Neutrophil (primary cell): ENCODE data around the gene CREG2.
A peak's percentile ranks its signal among the peaks of the same experiment; 100 is the strongest.

Experiments
- H3K27ac ChIP-seq: fragments of 200-600 bp; sonication (generic); 2 replicates; pipeline ENCODE4 v1.5.1; 2016; ENCODE audit warnings: mild to moderate bottlenecking, moderate library complexity
- H3K27me3 ChIP-seq: fragments of 200-600 bp; sonication (generic); 2 replicates; pipeline ENCODE4 v1.6.0; 2016; ENCODE audit warnings: mild to moderate bottlenecking
- H3K36me3 ChIP-seq: fragments of 200-600 bp; sonication (generic); 2 replicates; pipeline ENCODE4 v1.5.1; 2017
- H3K4me1 ChIP-seq, 2 experiments: fragments of 200-600 bp in 1 of 2; sonication (generic) in 1 of 2; 1 replicate in 1 of 2; 2 replicates in 1 of 2; pipeline versions ENCODE4 v1.5.1 to v1.6.1; 2013 to 2016; ENCODE audit warnings: low read depth in 1 of 2, low read length in 1 of 2, mild to moderate bottlenecking in 1 of 2, moderate library complexity in 1 of 2; ENCODE audit not compliant: control insufficient read depth in 1 of 2, insufficient read depth in 1 of 2
- H3K4me3 ChIP-seq, 2 experiments: fragments of 200-600 bp in 1 of 2; sonication (generic) in 1 of 2; 1 replicate in 1 of 2; 2 replicates in 1 of 2; pipeline ENCODE4 v1.5.1; 2013 to 2016; ENCODE audit warnings: low read depth in 1 of 2, low read length in 1 of 2, mild to moderate bottlenecking in 1 of 2, moderate library complexity in 1 of 2
- H3K9me3 ChIP-seq: fragments of 200-600 bp; sonication (generic); 2 replicates; pipeline ENCODE4 v1.5.1; 2016
- TF ChIP-seq, protein P1 (sequence below): fragments of 200-600 bp; sonication (generic); IDR thresholded peaks from 2 replicates; pipeline ENCODE4 v1.5.1; 2016; ENCODE audit warnings: antibody characterized with exemption

CREG2 gene

DNA sequence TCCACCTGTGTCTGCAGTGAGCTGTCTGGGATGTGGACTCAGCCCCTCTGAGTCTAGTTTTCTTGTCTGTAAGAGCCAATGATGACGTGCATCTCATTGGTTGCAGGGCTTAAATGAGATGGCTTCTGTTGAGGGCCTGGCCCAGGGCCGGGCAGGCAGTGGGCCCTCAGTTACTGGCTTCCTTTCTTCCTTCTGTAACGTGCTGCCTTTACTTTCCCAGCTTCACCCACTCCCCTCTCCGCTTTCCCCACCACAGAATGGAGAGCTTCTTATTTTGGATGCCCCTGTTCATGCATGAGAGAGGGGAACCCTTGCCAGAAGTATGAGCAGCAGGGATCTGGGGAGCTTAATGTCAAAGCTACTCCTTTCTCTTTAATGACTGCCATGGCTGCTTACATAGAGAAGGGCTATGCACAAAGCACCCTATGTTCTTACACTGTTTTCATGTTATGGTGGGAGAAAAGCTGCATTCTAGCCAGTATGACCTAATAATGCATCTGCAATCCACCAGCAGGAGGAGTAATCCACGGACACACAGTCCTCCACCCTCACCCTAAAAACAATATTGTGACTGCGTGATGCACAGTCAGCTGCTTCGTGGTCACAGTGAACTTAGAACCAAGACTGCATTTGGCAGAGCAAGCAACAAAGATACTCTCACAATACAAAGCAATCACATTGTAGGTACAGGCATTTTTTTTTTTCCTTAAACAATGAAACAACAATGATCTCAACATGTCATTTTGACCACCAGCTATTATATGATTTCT is 37.2 kb downstream of the CREG2 start:
- Histone ChIP-seq H3K4me3 (no peak overlapping the region), H3K9me3 (no peaks in the 10 kb centered on the region), H3K27me3 (no peaks in the 10 kb centered on the region), H3K36me3 (no peaks in the 10 kb centered on the region), H3K27ac (no peak overlapping the region), H3K4me1 (no peaks in the 10 kb centered on the region)
- TF ChIP-seq, protein P1, sequence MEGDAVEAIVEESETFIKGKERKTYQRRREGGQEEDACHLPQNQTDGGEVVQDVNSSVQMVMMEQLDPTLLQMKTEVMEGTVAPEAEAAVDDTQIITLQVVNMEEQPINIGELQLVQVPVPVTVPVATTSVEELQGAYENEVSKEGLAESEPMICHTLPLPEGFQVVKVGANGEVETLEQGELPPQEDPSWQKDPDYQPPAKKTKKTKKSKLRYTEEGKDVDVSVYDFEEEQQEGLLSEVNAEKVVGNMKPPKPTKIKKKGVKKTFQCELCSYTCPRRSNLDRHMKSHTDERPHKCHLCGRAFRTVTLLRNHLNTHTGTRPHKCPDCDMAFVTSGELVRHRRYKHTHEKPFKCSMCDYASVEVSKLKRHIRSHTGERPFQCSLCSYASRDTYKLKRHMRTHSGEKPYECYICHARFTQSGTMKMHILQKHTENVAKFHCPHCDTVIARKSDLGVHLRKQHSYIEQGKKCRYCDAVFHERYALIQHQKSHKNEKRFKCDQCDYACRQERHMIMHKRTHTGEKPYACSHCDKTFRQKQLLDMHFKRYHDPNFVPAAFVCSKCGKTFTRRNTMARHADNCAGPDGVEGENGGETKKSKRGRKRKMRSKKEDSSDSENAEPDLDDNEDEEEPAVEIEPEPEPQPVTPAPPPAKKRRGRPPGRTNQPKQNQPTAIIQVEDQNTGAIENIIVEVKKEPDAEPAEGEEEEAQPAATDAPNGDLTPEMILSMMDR: no peak

DNA sequence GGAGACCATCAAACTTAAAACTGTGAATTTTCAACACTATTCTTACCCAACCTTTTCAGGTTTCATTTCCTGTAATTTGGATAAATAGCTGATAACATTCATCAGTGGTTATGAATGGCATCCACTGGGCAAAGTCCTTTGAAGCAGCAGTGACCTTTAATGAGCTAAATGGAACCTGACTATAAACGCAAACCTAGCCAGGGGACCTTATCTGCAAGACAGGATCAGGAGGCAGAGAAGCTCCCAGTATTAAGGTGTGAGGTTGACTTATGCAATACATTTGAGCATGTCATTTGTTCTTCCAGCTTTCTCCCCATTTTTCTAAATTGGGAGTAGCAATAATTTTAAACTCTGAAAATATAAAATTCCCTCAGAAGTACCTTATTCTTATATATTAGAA is 38.4 kb downstream of the CREG2 start:
- Histone ChIP-seq H3K27me3 (no peaks in the 10 kb centered on the region), H3K36me3 (no peaks in the 10 kb centered on the region), H3K4me3 (no peak overlapping the region), H3K4me1 (no peaks in the 10 kb centered on the region), H3K9me3 (no peaks in the 10 kb centered on the region), H3K27ac (no peak overlapping the region)
- TF ChIP-seq, protein P1: no peak

DNA sequence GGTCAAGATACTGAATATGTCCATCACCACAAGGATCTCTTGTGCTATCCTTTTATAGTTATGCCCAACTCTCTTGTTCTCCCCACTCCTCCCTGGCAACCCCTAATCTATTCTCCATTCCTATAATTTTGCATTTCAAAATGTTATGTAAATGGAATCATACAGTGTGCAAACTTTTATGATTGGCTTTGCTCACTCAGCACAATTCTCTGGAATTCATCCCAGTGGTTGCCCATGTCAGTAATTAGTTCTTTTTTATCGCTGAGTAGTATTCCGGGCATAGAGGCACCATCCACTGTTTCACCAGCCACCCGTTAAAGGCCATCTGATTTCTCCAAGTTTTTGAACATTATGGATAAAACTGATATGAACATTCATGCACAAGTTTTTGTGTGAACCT is 40.4 kb downstream of the CREG2 start:
- TF ChIP-seq, protein P1: no peak
- Histone ChIP-seq H3K36me3 (no peaks in the 10 kb centered on the region), H3K27ac (no peak overlapping the region), H3K4me3 (no peak overlapping the region), H3K27me3 (no peaks in the 10 kb centered on the region), H3K4me1 (peaks cover 7 to 8% of the 10 kb centered on the region in 2 experiments), H3K9me3 (no peaks in the 10 kb centered on the region)

DNA sequence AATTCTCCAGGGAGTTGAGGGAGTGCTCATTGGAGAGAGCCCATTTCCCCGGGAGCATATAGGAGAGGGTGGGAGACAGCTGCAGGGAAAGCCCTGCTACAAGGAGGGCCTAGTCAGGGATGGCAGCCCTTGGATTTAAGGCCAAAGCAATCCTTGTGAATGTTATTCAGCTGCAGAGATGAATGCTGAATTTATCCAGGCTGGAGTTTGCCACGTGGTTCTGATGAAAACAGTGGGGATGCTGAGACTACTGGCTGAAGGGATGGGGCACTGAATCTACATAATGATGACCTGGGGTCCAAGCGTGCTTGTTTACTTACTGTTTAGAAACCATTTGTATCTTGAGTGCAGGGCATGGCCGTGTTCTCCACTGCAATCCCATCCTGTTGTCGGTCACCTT is 43.2 kb downstream of the CREG2 start:
- Histone ChIP-seq H3K36me3 (no peaks in the 10 kb centered on the region), H3K27ac (no peak overlapping the region), H3K9me3 (no peaks in the 10 kb centered on the region), H3K4me1 (peaks cover 35 to 36% of the 10 kb centered on the region in 2 experiments), H3K27me3 (no peaks in the 10 kb centered on the region), H3K4me3 (no peak overlapping the region)
- TF ChIP-seq, protein P1: no peak

DNA sequence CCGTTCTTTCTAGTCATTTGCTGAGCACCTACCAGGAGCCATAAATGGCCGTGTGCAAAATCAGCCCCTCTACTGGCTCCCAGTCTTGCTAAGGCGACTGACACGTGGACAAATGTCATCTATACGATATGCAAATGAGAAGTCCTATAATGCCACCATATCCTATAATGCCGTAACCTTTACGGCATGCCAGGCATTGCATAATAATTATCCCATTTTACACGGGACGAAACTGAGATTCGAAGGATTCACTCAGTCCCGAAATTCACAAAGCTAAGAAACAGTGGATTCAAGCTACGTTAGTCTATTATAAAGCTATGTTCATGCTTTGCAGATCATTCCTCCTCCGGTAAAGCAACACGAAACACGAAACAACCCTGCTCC is 44.7 kb downstream of the CREG2 start:
- Histone ChIP-seq H3K4me3 (peak overlapping the region; percentile 33 to 44), H3K27ac (peak overlapping the region; percentile 47)

More for the DNA sequence above, 44.7 kb downstream of the CREG2 start:
- no peaks in the 10 kb centered on the region for H3K9me3 ChIP-seq
- H3K36me3 ChIP-seq: no peaks in the 10 kb centered on the region
- TF ChIP-seq, protein P1: no peak
- peaks cover 35 to 36% of the 10 kb centered on the region in 2 experiments for H3K4me1 ChIP-seq
- H3K27me3 ChIP-seq: no peaks in the 10 kb centered on the region
